ENCODE measurements around the gene CLDND2.

DNA sequence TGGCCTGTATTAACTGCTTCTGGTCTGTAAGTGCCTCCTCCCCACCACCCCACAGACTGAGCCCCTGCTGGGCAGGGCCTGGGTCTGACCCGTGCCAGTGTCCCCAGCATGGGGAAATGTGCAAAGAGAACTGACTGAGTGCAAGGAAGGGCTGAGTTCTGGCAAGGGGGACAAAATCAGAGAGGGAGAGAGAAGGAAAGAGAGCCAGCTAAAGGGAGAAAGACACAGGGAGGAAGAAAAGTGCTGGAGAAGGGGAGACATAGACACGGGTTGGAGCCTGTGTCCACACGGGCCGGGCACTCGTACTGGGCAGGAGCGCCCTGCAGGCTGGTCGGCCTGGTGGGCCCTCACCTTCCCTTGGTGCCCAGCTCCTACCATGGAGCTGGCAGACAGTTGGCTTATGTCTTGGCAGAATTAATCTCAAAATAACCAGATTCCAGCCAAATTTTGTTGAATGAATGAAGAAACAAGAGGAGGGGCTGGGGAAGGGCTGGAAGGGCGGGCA is 2.4 kb upstream of the CLDND2 start:
- no peak for TF ChIP-seq CTCF (IDR thresholded peaks at IDR 0.05; ENCODE audit: borderline replicate concordance, extremely low read depth, low read length, poor library complexity, severe bottlenecking)
- no peak for TF ChIP-seq EZH2 (IDR thresholded peaks at IDR 0.05; ENCODE audit: borderline replicate concordance, low read depth, low read length, severe bottlenecking)
